ENCODE measurements around the gene TSC22D2.
A peak's percentile ranks its signal among the peaks of the same experiment; 100 is the strongest.

TSC22D2 gene

DNA sequence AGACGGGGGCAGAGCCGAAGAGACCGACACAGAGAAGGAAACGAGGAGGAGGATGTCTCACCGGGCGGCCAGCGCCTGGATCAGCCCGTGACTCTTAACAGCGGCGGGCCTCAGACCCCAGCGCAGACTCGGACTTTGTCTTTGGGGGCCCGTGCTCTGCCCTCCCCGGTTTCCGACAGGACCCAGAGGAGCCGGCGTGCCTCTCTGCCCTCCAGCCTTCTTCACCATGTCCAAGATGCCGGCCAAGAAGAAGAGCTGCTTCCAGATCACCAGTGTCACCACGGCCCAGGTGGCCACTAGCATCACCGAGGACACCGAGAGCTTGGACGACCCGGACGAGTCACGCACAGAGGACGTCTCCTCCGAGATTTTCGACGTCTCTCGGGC lies 1.0 kb downstream of the TSC22D2 start:
- Mint-ChIP-seq H3K9me3 (no peaks in the 10 kb centered on the region), H3K36me3 (ENCODE audit: low read depth) (peaks cover 19% of the 10 kb centered on the region), H3K4me1 (peaks cover 44% of the 10 kb centered on the region), H3K4me3 (peak overlapping the region; percentile 91), H3K27me3 (ENCODE audit: low read depth, poor library complexity) (peaks cover 5% of the 10 kb centered on the region), H3K27ac (peak overlapping the region; percentile 99)
- DNase-seq, result no peak
- TF ChIP-seq, protein P1, sequence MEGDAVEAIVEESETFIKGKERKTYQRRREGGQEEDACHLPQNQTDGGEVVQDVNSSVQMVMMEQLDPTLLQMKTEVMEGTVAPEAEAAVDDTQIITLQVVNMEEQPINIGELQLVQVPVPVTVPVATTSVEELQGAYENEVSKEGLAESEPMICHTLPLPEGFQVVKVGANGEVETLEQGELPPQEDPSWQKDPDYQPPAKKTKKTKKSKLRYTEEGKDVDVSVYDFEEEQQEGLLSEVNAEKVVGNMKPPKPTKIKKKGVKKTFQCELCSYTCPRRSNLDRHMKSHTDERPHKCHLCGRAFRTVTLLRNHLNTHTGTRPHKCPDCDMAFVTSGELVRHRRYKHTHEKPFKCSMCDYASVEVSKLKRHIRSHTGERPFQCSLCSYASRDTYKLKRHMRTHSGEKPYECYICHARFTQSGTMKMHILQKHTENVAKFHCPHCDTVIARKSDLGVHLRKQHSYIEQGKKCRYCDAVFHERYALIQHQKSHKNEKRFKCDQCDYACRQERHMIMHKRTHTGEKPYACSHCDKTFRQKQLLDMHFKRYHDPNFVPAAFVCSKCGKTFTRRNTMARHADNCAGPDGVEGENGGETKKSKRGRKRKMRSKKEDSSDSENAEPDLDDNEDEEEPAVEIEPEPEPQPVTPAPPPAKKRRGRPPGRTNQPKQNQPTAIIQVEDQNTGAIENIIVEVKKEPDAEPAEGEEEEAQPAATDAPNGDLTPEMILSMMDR (IDR thresholded peaks at IDR 0.05), result no peak

DNA sequence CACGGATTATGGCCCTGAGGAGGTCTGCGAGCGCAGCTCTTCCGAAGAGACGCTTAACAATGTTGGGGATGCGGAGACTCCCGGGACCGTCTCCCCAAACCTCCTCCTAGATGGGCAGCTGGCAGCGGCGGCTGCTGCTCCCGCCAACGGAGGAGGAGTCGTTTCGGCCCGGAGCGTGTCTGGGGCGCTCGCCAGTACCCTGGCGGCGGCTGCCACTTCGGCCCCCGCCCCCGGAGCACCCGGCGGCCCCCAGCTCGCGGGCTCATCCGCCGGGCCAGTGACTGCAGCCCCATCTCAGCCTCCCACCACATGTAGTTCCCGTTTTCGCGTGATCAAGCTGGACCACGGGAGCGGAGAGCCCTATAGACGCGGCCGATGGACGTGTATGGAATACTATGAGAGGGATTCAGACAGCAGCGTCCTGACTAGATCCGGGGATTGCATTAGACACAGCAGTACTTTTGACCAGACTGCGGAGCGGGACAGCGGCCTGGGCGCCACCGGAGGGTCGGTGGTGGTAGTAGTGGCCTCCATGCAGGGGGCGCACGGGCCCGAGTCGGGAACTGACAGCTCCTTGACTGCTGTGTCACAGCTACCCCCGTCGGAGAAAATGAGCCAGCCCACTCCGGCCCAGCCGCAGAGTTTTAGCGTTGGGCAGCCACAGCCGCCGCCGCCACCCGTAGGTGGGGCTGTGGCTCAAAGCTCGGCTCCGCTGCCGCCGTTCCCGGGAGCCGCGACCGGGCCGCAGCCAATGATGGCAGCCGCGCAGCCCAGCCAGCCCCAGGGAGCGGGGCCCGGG lies 1.6 kb downstream of the TSC22D2 start:
- Mint-ChIP-seq H3K36me3 (ENCODE audit: low read depth) (peaks cover 21% of the 10 kb centered on the region), H3K4me3 (peak overlapping the region; percentile 91), H3K9me3 (no peaks in the 10 kb centered on the region), H3K4me1 (peaks cover 50% of the 10 kb centered on the region), H3K27me3 (ENCODE audit: low read depth, poor library complexity) (peaks cover 5% of the 10 kb centered on the region), H3K27ac (peak overlapping the region; percentile 99)
- DNase-seq, result peak; percentile 78
- TF ChIP-seq, protein P1 (IDR thresholded peaks at IDR 0.05), result peak; percentile 22

DNA sequence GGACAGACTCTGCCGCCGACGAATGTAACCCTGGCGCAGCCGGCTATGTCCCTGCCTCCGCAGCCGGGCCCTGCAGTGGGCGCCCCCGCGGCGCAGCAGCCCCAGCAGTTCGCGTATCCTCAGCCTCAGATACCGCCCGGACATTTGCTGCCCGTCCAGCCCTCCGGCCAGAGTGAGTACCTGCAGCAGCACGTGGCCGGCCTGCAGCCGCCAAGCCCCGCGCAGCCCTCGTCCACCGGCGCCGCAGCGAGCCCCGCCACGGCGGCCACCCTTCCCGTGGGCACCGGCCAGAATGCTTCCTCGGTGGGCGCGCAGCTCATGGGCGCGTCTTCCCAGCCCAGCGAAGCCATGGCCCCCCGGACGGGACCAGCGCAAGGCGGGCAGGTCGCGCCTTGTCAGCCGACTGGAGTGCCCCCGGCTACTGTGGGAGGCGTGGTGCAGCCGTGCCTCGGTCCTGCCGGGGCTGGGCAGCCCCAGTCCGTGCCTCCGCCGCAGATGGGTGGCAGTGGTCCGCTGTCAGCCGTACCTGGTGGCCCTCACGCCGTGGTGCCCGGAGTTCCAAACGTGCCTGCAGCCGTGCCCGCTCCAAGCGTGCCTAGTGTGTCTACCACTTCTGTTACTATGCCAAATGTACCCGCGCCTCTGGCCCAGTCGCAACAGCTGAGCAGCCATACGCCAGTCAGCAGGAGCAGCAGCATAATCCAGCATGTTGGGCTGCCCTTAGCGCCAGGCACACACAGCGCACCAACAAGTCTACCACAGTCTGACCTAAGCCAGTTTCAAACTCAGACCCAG lies 2.4 kb downstream of the TSC22D2 start:
- peak overlapping the region; percentile 91 for H3K4me3 Mint-ChIP-seq
- H3K4me1 Mint-ChIP-seq, result peaks cover 58% of the 10 kb centered on the region
- H3K27me3 Mint-ChIP-seq (ENCODE audit: low read depth, poor library complexity), result peaks cover 5% of the 10 kb centered on the region
- H3K9me3 Mint-ChIP-seq, result no peaks in the 10 kb centered on the region
- peak overlapping the region; percentile 88 for H3K27ac Mint-ChIP-seq
- TF ChIP-seq, protein P1 (IDR thresholded peaks at IDR 0.05), result peak; percentile 3
- H3K36me3 Mint-ChIP-seq (ENCODE audit: low read depth), result peaks cover 21% of the 10 kb centered on the region
- DNase-seq, result peak; percentile 27

DNA sequence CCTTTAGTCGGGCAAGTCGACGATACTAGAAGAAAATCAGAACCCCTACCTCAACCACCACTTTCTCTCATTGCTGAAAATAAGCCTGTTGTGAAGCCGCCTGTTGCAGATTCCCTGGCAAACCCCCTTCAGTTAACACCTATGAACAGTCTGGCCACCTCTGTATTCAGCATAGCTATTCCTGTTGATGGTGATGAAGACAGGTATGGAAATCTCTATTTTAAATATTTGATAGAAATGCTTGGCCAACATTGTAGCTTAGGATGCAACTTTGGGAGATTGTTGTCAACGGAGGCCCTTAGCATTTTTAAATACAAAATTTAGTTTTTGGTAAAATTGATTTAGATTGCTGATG lies 3.0 kb downstream of the TSC22D2 start:
- H3K27ac Mint-ChIP-seq, result peak overlapping the region; percentile 88
- H3K4me1 Mint-ChIP-seq, result peaks cover 64% of the 10 kb centered on the region
- H3K9me3 Mint-ChIP-seq, result no peaks in the 10 kb centered on the region
- H3K27me3 Mint-ChIP-seq (ENCODE audit: low read depth, poor library complexity), result peaks cover 5% of the 10 kb centered on the region
- peaks cover 26% of the 10 kb centered on the region for H3K36me3 Mint-ChIP-seq (ENCODE audit: low read depth)
- no peak for DNase-seq
- peak overlapping the region; percentile 91 for H3K4me3 Mint-ChIP-seq
- TF ChIP-seq, protein P1 (IDR thresholded peaks at IDR 0.05), result no peak

DNA sequence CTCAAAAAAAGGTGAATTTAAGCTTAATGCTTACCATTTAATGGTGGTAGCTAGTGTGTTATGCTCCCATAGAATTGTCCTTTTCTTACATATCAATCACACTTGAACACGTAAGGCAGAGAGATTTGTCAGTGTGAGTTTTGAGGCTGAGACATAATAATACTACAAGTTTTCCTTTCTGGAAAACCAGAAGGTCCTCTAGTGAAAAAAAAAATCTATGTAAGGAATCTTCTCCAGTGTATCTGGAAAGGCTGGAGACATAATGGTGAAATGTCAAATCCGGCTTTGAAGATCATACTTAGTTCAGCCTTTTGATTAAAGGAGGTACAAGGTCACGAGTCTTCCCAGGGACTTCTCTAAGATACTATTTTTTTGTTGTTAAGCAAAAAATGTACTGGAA lies 3.4 kb downstream of the TSC22D2 start:
- TF ChIP-seq, protein P1 (IDR thresholded peaks at IDR 0.05), result no peak
- H3K27ac Mint-ChIP-seq, result peak overlapping the region; percentile 88
- no peaks in the 10 kb centered on the region for H3K9me3 Mint-ChIP-seq
- no peak for DNase-seq
- peaks cover 5% of the 10 kb centered on the region for H3K27me3 Mint-ChIP-seq (ENCODE audit: low read depth, poor library complexity)
- peaks cover 26% of the 10 kb centered on the region for H3K36me3 Mint-ChIP-seq (ENCODE audit: low read depth)
- peaks cover 62% of the 10 kb centered on the region for H3K4me1 Mint-ChIP-seq
- H3K4me3 Mint-ChIP-seq, result peak overlapping the region; percentile 91
